ENCODE measurements around the gene TMEM207. TPM values are rescaled to one million over a fixed set of nuclear protein-coding genes. Genes with fewer than 3 reads are reported as not detected.

The TMEM207 gene
- total RNA-seq, 1 donor from 2014 or later: not detected

DNA sequence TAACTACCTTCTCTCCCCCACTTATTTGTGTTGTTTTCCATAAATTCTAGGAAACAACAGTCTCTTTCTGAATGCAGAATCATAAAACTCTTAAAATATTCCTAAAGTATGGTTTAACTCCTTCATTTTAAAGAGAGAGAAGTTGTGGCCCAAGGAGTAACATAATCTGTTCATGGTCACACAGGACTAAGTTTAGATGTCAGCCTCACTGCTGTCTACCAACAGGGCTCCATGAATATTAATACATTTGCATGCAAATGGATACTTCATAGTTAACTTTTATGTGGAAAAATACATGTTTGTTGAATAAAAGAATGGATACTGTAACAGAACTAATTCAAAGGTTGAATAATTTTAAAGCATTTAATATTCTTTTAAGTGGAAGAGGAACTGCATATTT lies 45.7 kb upstream of the TMEM207 start:
- H2AFZ ChIP-seq (replicated peaks): no peak overlapping the region
- H3K9me3 ChIP-seq (ENCODE audit: low read depth): no peaks in the 10 kb centered on the region
- H3K36me3 ChIP-seq: no peaks in the 10 kb centered on the region
- H3K27ac ChIP-seq: no peak overlapping the region
- H3K4me3 ChIP-seq: no peak overlapping the region
- Mint-ChIP-seq H3K27ac (no peak overlapping the region), H3K36me3 (no peaks in the 10 kb centered on the region), H3K4me3 (no peak overlapping the region), H3K27me3 (ENCODE audit: insufficient read depth, low read depth) (peaks cover 5% of the 10 kb centered on the region), H3K9me3 (no peaks in the 10 kb centered on the region), H3K4me1 (peaks cover 9% of the 10 kb centered on the region)
- no peak overlapping the region for H3K9ac ChIP-seq
- no peaks in the 10 kb centered on the region for H3F3A ChIP-seq (ENCODE audit: low read depth)
- H3K4me1 ChIP-seq: no peaks in the 10 kb centered on the region
- H3K4me2 ChIP-seq: no peak overlapping the region
- no peak for DNase-seq (ENCODE audit: low spot score)
- TF ChIP-seq EZH2 (IDR thresholded peaks at IDR 0.05) (no peak), CTCF (IDR thresholded peaks at IDR 0.05) (no peak), EZH2phosphoT487 (IDR thresholded peaks at IDR 0.05) (no peak)
- no peaks in the 10 kb centered on the region for H3K79me2 ChIP-seq (ENCODE audit: low read depth)
- H4K20me1 ChIP-seq (ENCODE audit: low read depth): no peaks in the 10 kb centered on the region
- no peaks in the 10 kb centered on the region for H3K27me3 ChIP-seq

- Mint-ChIP-seq H3K4me1 (peaks cover 9% of the 10 kb centered on the region), H3K4me3 (no peak overlapping the region), H3K9me3 (no peaks in the 10 kb centered on the region), H3K36me3 (no peaks in the 10 kb centered on the region), H3K27ac (no peak overlapping the region), H3K27me3 (ENCODE audit: insufficient read depth, low read depth) (peaks cover 5% of the 10 kb centered on the region)
- Histone ChIP-seq H3K9me3 (ENCODE audit: low read depth) (no peaks in the 10 kb centered on the region), H3K4me1 (no peaks in the 10 kb centered on the region), H3K4me2 (no peak overlapping the region), H3K79me2 (ENCODE audit: low read depth) (no peaks in the 10 kb centered on the region), H3K36me3 (no peaks in the 10 kb centered on the region), H3K4me3 (no peak overlapping the region), H3K27ac (no peak overlapping the region), H4K20me1 (ENCODE audit: low read depth) (no peaks in the 10 kb centered on the region), H2AFZ (replicated peaks) (no peak overlapping the region), H3F3A (ENCODE audit: low read depth) (no peaks in the 10 kb centered on the region), H3K27me3 (no peaks in the 10 kb centered on the region), H3K9ac (no peak overlapping the region)
- no peak for DNase-seq (ENCODE audit: low spot score)
- no peak for TF ChIP-seq EZH2phosphoT487 (IDR thresholded peaks at IDR 0.05)
- TF ChIP-seq CTCF (IDR thresholded peaks at IDR 0.05): no peak
- TF ChIP-seq EZH2 (IDR thresholded peaks at IDR 0.05): no peak
These were observed 45.2 kb upstream of the TMEM207 start for GRCh38 chr3:190494907-190495306.

DNA sequence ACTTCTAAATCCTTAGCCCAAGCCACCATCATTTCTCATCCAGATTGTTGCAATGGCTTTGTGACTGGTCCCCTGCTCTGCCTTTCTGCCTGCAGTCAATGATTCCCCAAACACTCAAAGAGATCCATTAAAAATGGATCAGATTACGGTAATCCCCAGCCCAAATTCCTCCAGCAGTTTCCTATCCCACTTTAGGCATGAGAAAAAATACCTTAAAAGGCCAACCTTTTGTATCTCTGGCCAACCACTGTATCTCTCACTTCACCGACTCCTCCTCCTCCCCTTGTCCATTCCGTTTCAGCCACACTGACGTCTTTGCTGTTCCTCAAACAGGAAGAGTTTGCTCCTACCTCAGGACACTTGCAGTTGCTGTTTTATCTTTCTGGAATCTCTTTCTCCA lies 43.3 kb upstream of the TMEM207 start:
- H3K4me3 Mint-ChIP-seq: no peak overlapping the region
- Histone ChIP-seq H3K4me1 (no peaks in the 10 kb centered on the region), H3K4me3 (no peak overlapping the region), H3K79me2 (ENCODE audit: low read depth) (no peaks in the 10 kb centered on the region), H3K36me3 (no peaks in the 10 kb centered on the region), H3F3A (ENCODE audit: low read depth) (no peaks in the 10 kb centered on the region), H3K27me3 (no peaks in the 10 kb centered on the region), H3K9me3 (ENCODE audit: low read depth) (no peaks in the 10 kb centered on the region), H3K4me2 (no peak overlapping the region), H3K27ac (no peak overlapping the region), H3K9ac (no peak overlapping the region), H2AFZ (replicated peaks) (no peak overlapping the region), H4K20me1 (ENCODE audit: low read depth) (no peaks in the 10 kb centered on the region)
- peak; percentile 25 for DNase-seq (ENCODE audit: low spot score)
- no peaks in the 10 kb centered on the region for H3K9me3 Mint-ChIP-seq
- TF ChIP-seq EZH2phosphoT487 (IDR thresholded peaks at IDR 0.05): no peak
- TF ChIP-seq CTCF (IDR thresholded peaks at IDR 0.05): no peak
- TF ChIP-seq EZH2 (IDR thresholded peaks at IDR 0.05): no peak
- H3K27ac Mint-ChIP-seq: no peak overlapping the region
- no peaks in the 10 kb centered on the region for H3K36me3 Mint-ChIP-seq
- peaks cover 9% of the 10 kb centered on the region for H3K4me1 Mint-ChIP-seq
- H3K27me3 Mint-ChIP-seq (ENCODE audit: insufficient read depth, low read depth): peaks cover 5% of the 10 kb centered on the region

Measured in neural progenitor cell (in vitro differentiated cells).